ENCODE measurements around the gene GAGE12C. TPM values are rescaled to one million over a fixed set of nuclear protein-coding genes. Genes with fewer than 3 reads are reported as not detected.
"Not testable (repeated sequence)": the region's sequence is repeated elsewhere in the genome, so short reads cannot be mapped to it uniquely, and the experiment has no call there.

Gene GAGE12C, protein sequence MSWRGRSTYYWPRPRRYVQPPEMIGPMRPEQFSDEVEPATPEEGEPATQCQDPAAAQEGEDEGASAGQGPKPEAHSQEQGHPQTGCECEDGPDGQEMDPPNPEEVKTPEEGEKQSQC
- total RNA-seq: not detected in 2 replicates

DNA sequence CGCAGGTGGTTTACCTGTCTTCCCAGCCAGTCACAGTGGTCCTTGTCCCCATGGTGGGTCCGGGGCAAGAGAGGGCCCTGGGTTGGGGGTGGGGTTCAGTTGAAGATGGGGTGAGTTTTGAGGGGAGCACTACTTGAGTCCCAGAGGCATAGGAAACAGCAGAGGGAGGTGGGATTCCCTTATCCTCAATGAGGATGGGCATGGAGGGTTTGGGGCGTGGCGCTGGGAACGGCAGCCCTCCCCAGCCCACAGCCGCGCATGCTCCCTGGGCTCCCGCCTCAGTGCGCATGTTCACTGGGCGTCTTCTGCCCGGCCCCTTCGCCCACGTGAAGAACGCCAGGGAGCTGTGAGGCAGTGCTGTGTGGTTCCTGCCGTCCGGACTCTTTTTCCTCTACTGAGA lies at the start of gene GAGE12C:
Gene GAGE12C (plus strand): TSS at position 301 of the 400 bp plus-strand sequence. CDS start 1,155 bp downstream, outside the sequence.
- not testable (repeated sequence) for DNase-seq (ENCODE audit: low read depth)

GRCh38 chrX:49541433-49541832 lies 9.5 kb downstream of the GAGE12C start, which contains the start of gene GAGE12D:
Gene GAGE12D, plus strand, starts transcription at chrX:49541733. Its CDS starts 1,155 bp downstream, at chrX:49542888.
- DNase-seq (ENCODE audit: low read depth): not testable (repeated sequence)

DNA sequence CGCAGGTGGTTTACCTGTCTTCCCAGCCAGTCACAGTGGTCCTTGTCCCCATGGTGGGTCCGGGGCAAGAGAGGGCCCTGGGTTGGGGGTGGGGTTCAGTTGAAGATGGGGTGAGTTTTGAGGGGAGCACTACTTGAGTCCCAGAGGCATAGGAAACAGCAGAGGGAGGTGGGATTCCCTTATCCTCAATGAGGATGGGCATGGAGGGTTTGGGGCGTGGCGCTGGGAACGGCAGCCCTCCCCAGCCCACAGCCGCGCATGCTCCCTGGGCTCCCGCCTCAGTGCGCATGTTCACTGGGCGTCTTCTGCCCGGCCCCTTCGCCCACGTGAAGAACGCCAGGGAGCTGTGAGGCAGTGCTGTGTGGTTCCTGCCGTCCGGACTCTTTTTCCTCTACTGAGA lies 19.0 kb downstream of the GAGE12C start, which contains the start of gene GAGE12E:
Gene GAGE12E (plus strand): TSS at position 301 of the 400 bp plus-strand sequence. CDS start 1,155 bp downstream, outside the sequence.
- not testable (repeated sequence) for DNase-seq (ENCODE audit: low read depth)

DNA sequence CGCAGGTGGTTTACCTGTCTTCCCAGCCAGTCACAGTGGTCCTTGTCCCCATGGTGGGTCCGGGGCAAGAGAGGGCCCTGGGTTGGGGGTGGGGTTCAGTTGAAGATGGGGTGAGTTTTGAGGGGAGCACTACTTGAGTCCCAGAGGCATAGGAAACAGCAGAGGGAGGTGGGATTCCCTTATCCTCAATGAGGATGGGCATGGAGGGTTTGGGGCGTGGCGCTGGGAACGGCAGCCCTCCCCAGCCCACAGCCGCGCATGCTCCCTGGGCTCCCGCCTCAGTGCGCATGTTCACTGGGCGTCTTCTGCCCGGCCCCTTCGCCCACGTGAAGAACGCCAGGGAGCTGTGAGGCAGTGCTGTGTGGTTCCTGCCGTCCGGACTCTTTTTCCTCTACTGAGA lies 28.6 kb downstream of the GAGE12C start, which contains the start of gene GAGE12F:
Gene GAGE12F (plus strand): TSS at position 301 of the 400 bp plus-strand sequence. CDS start 1,155 bp downstream, outside the sequence.
- not testable (repeated sequence) for DNase-seq (ENCODE audit: low read depth)

DNA sequence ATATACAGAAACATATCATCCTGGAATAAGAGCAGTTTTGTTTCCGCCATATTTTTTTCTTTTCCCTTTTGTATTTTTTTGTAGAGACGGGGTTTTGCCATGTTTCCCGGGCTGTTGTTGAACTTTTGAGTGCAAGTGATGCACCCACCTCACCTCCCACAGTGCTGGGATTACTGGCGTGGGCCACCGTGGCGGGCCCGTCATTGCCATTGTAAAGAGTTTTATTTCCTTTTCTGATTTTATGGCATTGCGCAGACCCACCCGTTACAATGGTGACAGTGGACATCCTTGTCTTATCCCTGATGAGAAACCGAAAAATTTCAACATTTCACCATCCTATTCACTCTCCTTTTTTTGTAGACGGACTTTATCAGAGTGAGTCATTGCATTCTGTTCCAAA lies 36.8 kb downstream of the GAGE12C start:
- not testable (repeated sequence) for DNase-seq (ENCODE audit: low read depth)

GRCh38 chrX:49569152-49569551 lies 37.2 kb downstream of the GAGE12C start:
- DNase-seq (ENCODE audit: low read depth): not testable (repeated sequence)

DNA sequence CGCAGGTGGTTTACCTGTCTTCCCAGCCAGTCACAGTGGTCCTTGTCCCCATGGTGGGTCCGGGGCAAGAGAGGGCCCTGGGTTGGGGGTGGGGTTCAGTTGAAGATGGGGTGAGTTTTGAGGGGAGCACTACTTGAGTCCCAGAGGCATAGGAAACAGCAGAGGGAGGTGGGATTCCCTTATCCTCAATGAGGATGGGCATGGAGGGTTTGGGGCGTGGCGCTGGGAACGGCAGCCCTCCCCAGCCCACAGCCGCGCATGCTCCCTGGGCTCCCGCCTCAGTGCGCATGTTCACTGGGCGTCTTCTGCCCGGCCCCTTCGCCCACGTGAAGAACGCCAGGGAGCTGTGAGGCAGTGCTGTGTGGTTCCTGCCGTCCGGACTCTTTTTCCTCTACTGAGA lies 38.1 kb downstream of the GAGE12C start, which contains the start of gene GAGE12G:
Gene GAGE12G (plus strand): TSS at position 301 of the 400 bp plus-strand sequence. CDS start 1,155 bp downstream, outside the sequence.
- DNase-seq (ENCODE audit: low read depth): not testable (repeated sequence)

DNA sequence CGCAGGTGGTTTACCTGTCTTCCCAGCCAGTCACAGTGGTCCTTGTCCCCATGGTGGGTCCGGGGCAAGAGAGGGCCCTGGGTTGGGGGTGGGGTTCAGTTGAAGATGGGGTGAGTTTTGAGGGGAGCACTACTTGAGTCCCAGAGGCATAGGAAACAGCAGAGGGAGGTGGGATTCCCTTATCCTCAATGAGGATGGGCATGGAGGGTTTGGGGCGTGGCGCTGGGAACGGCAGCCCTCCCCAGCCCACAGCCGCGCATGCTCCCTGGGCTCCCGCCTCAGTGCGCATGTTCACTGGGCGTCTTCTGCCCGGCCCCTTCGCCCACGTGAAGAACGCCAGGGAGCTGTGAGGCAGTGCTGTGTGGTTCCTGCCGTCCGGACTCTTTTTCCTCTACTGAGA lies 47.7 kb downstream of the GAGE12C start, which contains the start of gene GAGE12H:
Gene GAGE12H (plus strand): TSS at position 301 of the 400 bp plus-strand sequence. CDS start 1,155 bp downstream, outside the sequence.
- DNase-seq (ENCODE audit: low read depth): not testable (repeated sequence)

Other genes with a start within 250 kb of the GAGE12C start
- gene GAGE10, start 228.5 kb upstream of the GAGE12C start, total RNA-seq: not detected in 2 replicates
- gene GAGE12J, start 210.1 kb upstream of the GAGE12C start, total RNA-seq: not detected in 2 replicates
- not detected in 2 replicates for gene GAGE13, start 200.6 kb upstream of the GAGE12C start, total RNA-seq
- not detected in 2 replicates for gene GAGE12D, start 9.6 kb downstream of the GAGE12C start, total RNA-seq
- not detected in 2 replicates for gene GAGE12E, start 19.1 kb downstream of the GAGE12C start, total RNA-seq
- gene GAGE12F, start 28.7 kb downstream of the GAGE12C start, total RNA-seq: not detected in 2 replicates
- not detected in 2 replicates for gene GAGE12G, start 38.2 kb downstream of the GAGE12C start, total RNA-seq
- gene GAGE12H, start 47.8 kb downstream of the GAGE12C start, total RNA-seq: not detected in 2 replicates
- gene GAGE2A, start 57.3 kb downstream of the GAGE12C start, total RNA-seq: not detected in 2 replicates
- gene GAGE1, start 66.8 kb downstream of the GAGE12C start, total RNA-seq: not detected in 2 replicates
- not detected in 2 replicates for gene PAGE1, start 163.8 kb downstream of the GAGE12C start, total RNA-seq